ENCODE results near the gene SSTR4.
"Not testable (repeated sequence)": the region's sequence is repeated elsewhere in the genome, so short reads cannot be mapped to it uniquely, and the experiment has no call there.

The SSTR4 gene

GRCh38 chr20:23034721-23035671 lies at the start of gene SSTR4:
Gene SSTR4 (plus strand): TSS chr20:23035312. CDS start chr20:23035484, 172 bp downstream.
- H3K4me3 ChIP-seq (ENCODE audit: low read depth, low read length): no peak within 1 kb of the TSS
- no peak for DNase-seq (ENCODE audit: low read depth)

GRCh38 chr20:22986601-22987000 lies 48.5 kb upstream of the SSTR4 start:
- no peak overlapping the region for H3K4me3 ChIP-seq (ENCODE audit: low read depth, low read length)
- no peak for DNase-seq (ENCODE audit: low read depth)

GRCh38 chr20:22991424-22991823 lies 43.7 kb upstream of the SSTR4 start:
- not testable (repeated sequence) for H3K4me3 ChIP-seq (ENCODE audit: low read depth, low read length); DNase-seq (ENCODE audit: low read depth)

DNA sequence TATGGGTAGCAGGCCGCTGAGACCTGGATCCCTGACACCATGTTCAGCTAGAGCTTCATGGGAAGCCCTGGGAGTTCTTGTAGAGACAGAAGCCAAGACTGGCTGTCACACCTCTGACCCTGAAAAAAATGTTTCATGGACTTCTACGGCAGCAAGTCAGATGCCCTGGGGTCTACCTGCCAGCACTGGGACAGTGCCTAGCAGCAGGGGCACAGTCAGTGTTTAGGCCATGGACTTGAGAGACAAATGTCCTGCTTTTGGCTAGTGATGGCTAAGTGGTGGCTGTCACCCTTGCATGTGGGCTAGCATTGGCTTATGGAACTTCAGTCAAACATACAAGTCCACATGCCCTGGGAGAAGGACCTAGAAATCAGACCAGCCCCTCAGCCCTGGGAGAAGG lies 41.3 kb upstream of the SSTR4 start:
- H3K4me3 ChIP-seq (ENCODE audit: low read depth, low read length): no peak overlapping the region
- no peak for DNase-seq (ENCODE audit: low read depth)

DNA sequence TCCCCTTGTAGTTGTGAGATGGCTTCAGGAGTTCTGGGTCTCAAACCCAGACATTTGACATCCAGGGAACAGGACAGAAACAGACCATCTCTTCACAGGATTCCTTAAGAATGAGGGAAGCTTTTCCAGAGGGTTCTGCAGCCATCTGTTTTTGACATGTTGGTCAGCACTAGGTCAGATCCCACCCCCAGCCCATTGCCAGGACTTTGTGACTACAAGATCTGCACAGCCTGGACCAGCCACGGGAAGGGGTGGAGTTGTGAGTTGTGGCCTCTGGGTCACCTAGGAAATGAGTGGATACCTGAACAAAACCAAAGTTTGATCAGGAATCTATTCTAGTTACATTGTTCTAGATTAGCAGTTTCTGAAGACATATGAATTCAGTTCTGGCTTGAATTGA lies 39.2 kb upstream of the SSTR4 start:
- no peak for DNase-seq (ENCODE audit: low read depth)
- no peak overlapping the region for H3K4me3 ChIP-seq (ENCODE audit: low read depth, low read length)

DNA sequence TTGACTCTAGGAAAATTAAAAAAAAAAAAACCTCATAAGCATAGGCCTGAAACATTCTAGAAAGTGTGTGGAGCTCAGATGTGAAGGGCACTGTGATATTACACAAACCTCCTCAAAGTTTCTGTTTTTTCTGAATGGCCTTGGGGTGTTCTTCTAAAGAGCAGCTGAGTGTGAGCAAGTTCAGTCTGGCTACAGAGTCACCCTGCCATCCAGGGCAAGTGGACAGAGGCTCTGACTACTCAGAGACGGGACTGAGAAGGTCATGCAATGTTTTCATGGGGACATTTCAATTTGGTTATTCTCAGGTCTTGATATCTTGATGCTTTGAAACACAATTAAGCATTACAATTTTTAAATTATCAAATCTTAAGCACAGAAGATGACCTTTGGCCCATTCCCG lies 36.6 kb upstream of the SSTR4 start:
- no peak for DNase-seq (ENCODE audit: low read depth)
- no peak overlapping the region for H3K4me3 ChIP-seq (ENCODE audit: low read depth, low read length)

- DNase-seq (ENCODE audit: low read depth): no peak
These were observed 35.4 kb upstream of the SSTR4 start for GRCh38 chr20:22999756-23000155.

GRCh38 chr20:23000232-23000947 lies 34.7 kb upstream of the SSTR4 start:
- H3K4me3 ChIP-seq (ENCODE audit: low read depth, low read length): no peak overlapping the region
- no peak for DNase-seq (ENCODE audit: low read depth)

More at GRCh38 chr20:22999756-23000155, 35.4 kb upstream of the SSTR4 start:
- no peak overlapping the region for H3K4me3 ChIP-seq (ENCODE audit: low read depth, low read length)

DNA sequence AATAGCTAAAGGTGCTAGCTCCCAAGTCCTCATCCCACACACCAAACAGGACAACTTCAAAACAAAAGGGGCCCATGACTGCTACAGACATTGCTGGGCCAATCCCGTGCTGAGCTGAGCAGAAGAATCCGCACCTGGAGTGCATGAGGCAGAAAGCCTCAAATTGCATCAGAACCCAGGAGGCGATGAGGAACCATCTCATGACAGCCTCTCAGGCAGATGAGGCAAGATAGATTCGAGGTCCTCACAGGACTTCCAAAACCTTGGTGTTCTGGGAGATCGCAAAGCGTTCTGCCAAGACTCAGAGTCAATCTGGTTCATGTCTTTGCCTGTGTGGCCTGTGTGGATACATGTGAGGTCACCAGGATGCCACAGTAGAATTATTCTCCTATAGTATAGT lies 32.8 kb upstream of the SSTR4 start:
- H3K4me3 ChIP-seq (ENCODE audit: low read depth, low read length): no peak overlapping the region
- no peak for DNase-seq (ENCODE audit: low read depth)

GRCh38 chr20:23003077-23003635 lies 32.0 kb upstream of the SSTR4 start:
- no peak overlapping the region for H3K4me3 ChIP-seq (ENCODE audit: low read depth, low read length)
- DNase-seq (ENCODE audit: low read depth): no peak

GRCh38 chr20:23003881-23004460 lies 31.1 kb upstream of the SSTR4 start:
- no peak for DNase-seq (ENCODE audit: low read depth)

GRCh38 chr20:23005776-23006175 lies 29.3 kb upstream of the SSTR4 start:
- no peak overlapping the region for H3K4me3 ChIP-seq (ENCODE audit: low read depth, low read length)
- DNase-seq (ENCODE audit: low read depth): no peak

More at GRCh38 chr20:23003881-23004460, 31.1 kb upstream of the SSTR4 start:
- H3K4me3 ChIP-seq (ENCODE audit: low read depth, low read length): no peak overlapping the region

DNA sequence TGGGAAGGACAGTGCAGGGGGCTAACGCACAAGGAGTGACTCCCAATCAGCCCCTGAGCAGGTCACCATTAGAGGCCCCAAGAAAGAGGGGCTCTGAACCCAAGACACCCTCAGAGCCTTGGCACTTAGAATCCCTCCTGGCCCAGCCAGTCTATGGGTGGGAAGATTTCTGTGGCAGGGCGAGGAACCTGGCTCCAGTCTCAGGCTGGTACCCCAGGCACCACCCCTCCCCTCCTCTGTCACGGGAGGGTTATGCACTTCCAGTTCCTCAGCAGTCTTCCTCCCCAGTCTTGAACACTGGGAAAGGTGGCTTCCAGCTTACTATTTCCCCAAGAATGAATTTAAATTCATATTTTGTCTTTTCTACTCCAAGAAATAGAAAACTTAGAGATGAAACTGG lies 27.6 kb upstream of the SSTR4 start:
- no peak overlapping the region for H3K4me3 ChIP-seq (ENCODE audit: low read depth, low read length)
- no peak for DNase-seq (ENCODE audit: low read depth)

GRCh38 chr20:23007886-23008655 lies 27.0 kb upstream of the SSTR4 start:
- H3K4me3 ChIP-seq (ENCODE audit: low read depth, low read length): no peak overlapping the region
- DNase-seq (ENCODE audit: low read depth): no peak

GRCh38 chr20:23008667-23009066 lies 26.4 kb upstream of the SSTR4 start:
- no peak overlapping the region for H3K4me3 ChIP-seq (ENCODE audit: low read depth, low read length)
- no peak for DNase-seq (ENCODE audit: low read depth)

GRCh38 chr20:23009636-23010035 lies 25.5 kb upstream of the SSTR4 start:
- DNase-seq (ENCODE audit: low read depth): no peak
- H3K4me3 ChIP-seq (ENCODE audit: low read depth, low read length): no peak overlapping the region

DNA sequence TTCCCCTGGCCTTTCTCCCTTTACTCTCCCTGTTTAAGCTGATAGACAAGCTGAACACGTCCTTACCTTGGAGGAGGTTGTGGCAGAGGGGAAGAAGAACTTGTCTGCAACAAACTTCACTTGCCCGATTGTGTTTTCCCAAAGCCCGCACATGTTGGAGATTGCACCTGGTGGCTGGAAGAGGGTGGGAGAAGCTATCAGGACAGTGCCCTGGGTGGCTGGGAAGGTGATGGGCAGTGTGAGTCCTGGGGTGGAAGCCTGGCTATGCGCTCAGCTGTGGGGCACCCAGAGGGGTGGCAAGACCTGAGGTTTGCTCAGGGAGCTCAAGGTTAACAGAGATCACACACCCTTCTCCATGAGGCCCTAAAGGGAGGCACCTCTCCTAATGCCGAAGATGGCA lies 25.0 kb upstream of the SSTR4 start:
- H3K4me3 ChIP-seq (ENCODE audit: low read depth, low read length): no peak overlapping the region
- no peak for DNase-seq (ENCODE audit: low read depth)

- no peak for DNase-seq (ENCODE audit: low read depth)
- no peak overlapping the region for H3K4me3 ChIP-seq (ENCODE audit: low read depth, low read length)
These were observed 23.9 kb upstream of the SSTR4 start for GRCh38 chr20:23011008-23011721.

- H3K4me3 ChIP-seq (ENCODE audit: low read depth, low read length): no peak overlapping the region
- DNase-seq (ENCODE audit: low read depth): no peak
These were observed 21.7 kb upstream of the SSTR4 start for GRCh38 chr20:23013429-23013828.

Data from skeletal muscle cell (primary cell).